Neural crest cell (in vitro differentiated cells): ENCODE measurements around the gene TAP2. TPM values are rescaled to one million over a fixed set of nuclear protein-coding genes. Genes with fewer than 3 reads are reported as not detected.

ENCODE experiments used
- DNase-seq: peaks from one replicate; pipeline ENCODE4 v3.0.0; 2021; ENCODE audit warnings: low read depth, mixed read lengths, low spot score
- H3K27ac Mint-ChIP-seq: one replicate; pipeline ENCODE4 v1.8.0; 2021; ENCODE audit warnings: mild to moderate bottlenecking, mixed read lengths; ENCODE audit not compliant: unreplicated experiment
- H3K27me3 Mint-ChIP-seq: 2 replicates; pipeline ENCODE4 v1.8.0; 2021; ENCODE audit warnings: low read depth, mild to moderate bottlenecking, mixed read lengths
- H3K36me3 Mint-ChIP-seq: 2 replicates; pipeline ENCODE4 v1.8.0; 2021; ENCODE audit warnings: low read depth, mild to moderate bottlenecking, mixed read lengths
- H3K4me1 Mint-ChIP-seq: 2 replicates; pipeline ENCODE4 v1.8.0; 2021; ENCODE audit warnings: mixed read lengths
- H3K4me3 Mint-ChIP-seq: one replicate; pipeline ENCODE4 v1.8.0; 2021; ENCODE audit warnings: mild to moderate bottlenecking, mixed read lengths
- H3K9me3 Mint-ChIP-seq: 2 replicates; pipeline ENCODE4 v1.8.0; 2021; ENCODE audit warnings: mixed read lengths
- total RNA-seq: library from RNA; stranded (reverse); gene quantifications from 2 replicates; pipeline ENCODE4 v1.2.1, GENCODE V29; 2021
- TF ChIP-seq, protein P1 (sequence below): fragments of 200-600 bp; sonication (generic); conservative IDR thresholded peaks from 2 replicates; pipeline ENCODE4 v1.5.0; 2021; ENCODE audit warnings: antibody characterized with exemption, mild to moderate bottlenecking

TAP2 gene
- total RNA-seq, 1 donor from 2014 or later: 18.0 TPM

DNA sequence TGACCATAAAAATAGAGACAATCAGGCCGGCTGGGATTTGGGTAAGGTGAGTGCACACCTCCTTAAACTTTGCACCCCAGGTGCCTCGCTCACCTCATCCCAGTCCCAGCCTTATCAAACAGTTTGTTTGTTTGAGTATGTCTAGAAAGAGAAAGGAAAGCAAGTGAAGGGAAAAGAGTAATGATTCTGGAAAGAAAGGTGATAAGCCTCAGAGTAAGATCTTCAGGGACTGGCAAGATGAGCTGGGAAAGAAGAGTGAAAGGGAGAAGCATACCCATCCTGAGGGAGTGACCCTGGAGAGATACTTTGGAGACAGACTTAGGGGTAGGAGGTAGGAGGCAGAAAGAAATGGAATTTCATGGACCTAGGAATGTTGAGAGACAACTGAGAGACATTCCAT is 1.7 kb downstream of the TAP2 start:
- H3K27ac Mint-ChIP-seq: no peak overlapping the region

DNA sequence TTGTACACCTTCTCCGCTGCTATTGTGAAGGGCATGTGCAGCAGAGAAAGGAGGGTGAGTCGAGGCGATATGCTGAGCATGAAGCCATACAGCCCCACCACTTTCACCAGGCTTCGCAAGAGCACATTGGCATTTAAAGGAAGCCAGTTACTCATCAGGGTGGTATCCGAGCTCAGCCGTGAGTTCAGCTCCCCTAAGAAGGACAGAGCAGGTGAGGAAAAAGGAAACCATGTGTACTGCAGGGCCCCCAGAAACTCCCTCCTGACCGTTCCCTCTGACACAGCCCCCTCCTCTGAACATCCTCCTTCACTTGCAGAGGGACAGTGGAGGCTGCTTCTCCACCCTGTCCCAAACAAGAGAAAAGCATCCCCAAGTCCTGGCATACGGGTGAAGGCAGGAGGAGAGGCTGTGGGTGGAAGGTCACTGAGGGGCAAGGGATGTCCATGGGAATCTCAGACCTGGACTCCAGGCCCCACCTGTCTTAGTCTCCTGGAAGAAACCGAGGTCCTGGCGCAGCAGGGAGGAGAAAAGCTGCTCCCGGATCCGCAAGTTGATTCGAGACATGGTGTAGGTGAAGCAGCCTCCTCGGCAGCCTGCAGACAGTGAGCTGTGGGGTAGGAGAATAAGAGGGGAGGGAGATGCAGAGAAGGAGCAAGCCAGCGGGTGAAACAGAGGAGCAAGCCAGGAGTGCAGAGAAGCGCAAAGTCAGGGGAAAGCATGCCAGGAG is 3.2 kb downstream of the TAP2 start:
- Mint-ChIP-seq H3K4me3 (peak overlapping the region; percentile 68), H3K27ac (no peak overlapping the region), H3K27me3 (peaks cover 6% of the 10 kb centered on the region), H3K9me3 (no peaks in the 10 kb centered on the region), H3K36me3 (no peaks in the 10 kb centered on the region), H3K4me1 (peaks cover 12% of the 10 kb centered on the region)
- no peak for DNase-seq
- TF ChIP-seq, protein P1, sequence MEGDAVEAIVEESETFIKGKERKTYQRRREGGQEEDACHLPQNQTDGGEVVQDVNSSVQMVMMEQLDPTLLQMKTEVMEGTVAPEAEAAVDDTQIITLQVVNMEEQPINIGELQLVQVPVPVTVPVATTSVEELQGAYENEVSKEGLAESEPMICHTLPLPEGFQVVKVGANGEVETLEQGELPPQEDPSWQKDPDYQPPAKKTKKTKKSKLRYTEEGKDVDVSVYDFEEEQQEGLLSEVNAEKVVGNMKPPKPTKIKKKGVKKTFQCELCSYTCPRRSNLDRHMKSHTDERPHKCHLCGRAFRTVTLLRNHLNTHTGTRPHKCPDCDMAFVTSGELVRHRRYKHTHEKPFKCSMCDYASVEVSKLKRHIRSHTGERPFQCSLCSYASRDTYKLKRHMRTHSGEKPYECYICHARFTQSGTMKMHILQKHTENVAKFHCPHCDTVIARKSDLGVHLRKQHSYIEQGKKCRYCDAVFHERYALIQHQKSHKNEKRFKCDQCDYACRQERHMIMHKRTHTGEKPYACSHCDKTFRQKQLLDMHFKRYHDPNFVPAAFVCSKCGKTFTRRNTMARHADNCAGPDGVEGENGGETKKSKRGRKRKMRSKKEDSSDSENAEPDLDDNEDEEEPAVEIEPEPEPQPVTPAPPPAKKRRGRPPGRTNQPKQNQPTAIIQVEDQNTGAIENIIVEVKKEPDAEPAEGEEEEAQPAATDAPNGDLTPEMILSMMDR: no peak

More for the DNA sequence above, 1.7 kb downstream of the TAP2 start:
- no peak for DNase-seq
- Mint-ChIP-seq H3K27me3 (peaks cover 16% of the 10 kb centered on the region), H3K4me1 (peaks cover 12% of the 10 kb centered on the region), H3K4me3 (peak overlapping the region; percentile 95), H3K9me3 (no peaks in the 10 kb centered on the region), H3K36me3 (no peaks in the 10 kb centered on the region)
- TF ChIP-seq, protein P1: no peak

DNA sequence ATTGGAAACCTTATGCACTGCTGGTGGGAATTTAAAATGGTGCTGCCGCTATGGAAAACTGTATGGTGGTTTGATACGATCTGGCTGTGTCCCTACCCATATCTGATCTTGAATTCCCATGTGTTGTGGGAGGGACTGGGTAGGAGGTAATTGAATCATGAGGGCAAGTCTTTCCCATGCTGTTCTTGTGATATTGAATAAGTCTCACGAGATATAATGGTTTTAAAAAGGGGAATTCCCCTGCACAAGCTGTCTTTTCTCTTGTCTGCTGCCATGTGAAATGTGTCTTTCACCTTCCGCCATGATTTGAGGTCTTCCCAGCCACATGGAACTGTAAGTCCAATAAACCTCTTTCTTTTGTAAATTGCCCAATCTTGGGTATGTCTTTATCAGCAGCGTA is 4.9 kb downstream of the TAP2 start:
- H3K9me3 Mint-ChIP-seq: no peaks in the 10 kb centered on the region
- H3K27ac Mint-ChIP-seq: no peak overlapping the region
- H3K4me3 Mint-ChIP-seq: no peak overlapping the region
- H3K36me3 Mint-ChIP-seq: no peaks in the 10 kb centered on the region
- H3K27me3 Mint-ChIP-seq: peaks cover 3% of the 10 kb centered on the region
- peaks cover 12% of the 10 kb centered on the region for H3K4me1 Mint-ChIP-seq
- DNase-seq: no peak
- TF ChIP-seq, protein P1: no peak

DNA sequence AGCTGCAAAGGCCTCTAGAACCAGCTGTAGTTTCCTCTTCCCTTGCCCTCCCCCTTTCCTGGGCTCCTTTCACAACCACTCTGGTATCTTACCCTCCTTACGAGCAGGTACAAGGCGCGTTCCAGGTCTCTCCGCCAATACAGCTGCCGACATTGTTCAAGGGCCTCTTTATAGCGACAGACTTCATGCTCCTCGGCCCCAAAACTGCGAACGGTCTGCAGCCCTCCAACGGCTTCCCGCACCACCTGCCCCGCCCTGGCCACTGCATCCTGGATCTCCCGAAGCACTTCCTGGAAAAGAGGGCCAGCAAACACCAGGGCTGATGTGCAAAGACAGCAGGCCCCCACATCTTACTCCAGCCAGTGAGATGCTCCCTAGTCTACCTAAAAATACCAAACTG is 6.0 kb downstream of the TAP2 start:
- Mint-ChIP-seq H3K27me3 (peaks cover 3% of the 10 kb centered on the region), H3K9me3 (no peaks in the 10 kb centered on the region)
- TF ChIP-seq, protein P1: no peak

DNA sequence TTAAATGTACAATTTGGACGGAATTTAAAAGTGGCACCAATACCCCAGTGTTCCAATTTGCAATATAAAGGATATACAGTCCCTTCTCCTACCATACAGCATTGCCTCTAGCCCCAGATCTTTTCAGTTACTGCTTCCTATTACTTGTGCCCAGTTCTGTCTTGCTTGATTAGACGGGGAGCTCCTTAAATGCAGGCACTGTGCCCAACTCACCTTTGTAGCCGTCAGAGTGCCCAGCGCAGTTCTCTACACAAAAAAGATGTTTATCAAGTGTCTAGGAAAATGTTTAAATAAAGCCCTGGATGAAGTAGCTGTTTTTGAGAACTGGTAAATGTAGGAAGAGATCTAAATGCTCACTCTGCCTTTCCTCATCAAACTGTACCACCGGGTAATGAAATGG is 7.6 kb downstream of the TAP2 start:
- TF ChIP-seq, protein P1: no peak
- Mint-ChIP-seq H3K27me3 (peaks cover 4% of the 10 kb centered on the region), H3K36me3 (no peaks in the 10 kb centered on the region), H3K9me3 (no peaks in the 10 kb centered on the region), H3K27ac (no peak overlapping the region), H3K4me3 (no peak overlapping the region), H3K4me1 (no peaks in the 10 kb centered on the region)
- DNase-seq: no peak

More for the DNA sequence above, 6.0 kb downstream of the TAP2 start:
- DNase-seq: no peak
- Mint-ChIP-seq H3K27ac (no peak overlapping the region), H3K4me1 (peaks cover 10% of the 10 kb centered on the region), H3K4me3 (no peak overlapping the region), H3K36me3 (no peaks in the 10 kb centered on the region)
